ENCODE results near the gene FILIP1.

Gene FILIP1

GRCh38 chr6:75350156-75350555 is 143.4 kb downstream of the FILIP1 start:
- Histone ChIP-seq H3K4me3 (ENCODE audit: insufficient read depth, low read depth, low read length, poor library complexity, severe bottlenecking) (no peak overlapping the region), H3K27me3 (replicated peaks; ENCODE audit: control insufficient read depth, insufficient read depth, low read length, poor library complexity, severe bottlenecking) (no peaks in the 10 kb centered on the region), H3K4me1 (ENCODE audit: control insufficient read depth, insufficient read depth, low read length, poor library complexity, severe bottlenecking) (no peaks in the 10 kb centered on the region), H3K27ac (ENCODE audit: insufficient read depth, low read length, poor library complexity, severe bottlenecking) (no peak overlapping the region), H3K9me3 (ENCODE audit: control insufficient read depth, low read length) (no peaks in the 10 kb centered on the region), H3K36me3 (ENCODE audit: control insufficient read depth, insufficient read depth, low read length) (no peaks in the 10 kb centered on the region)
- no peak for DNase-seq

- H3K27me3 ChIP-seq (replicated peaks; ENCODE audit: control insufficient read depth, insufficient read depth, low read length, poor library complexity, severe bottlenecking) = no peaks in the 10 kb centered on the region
- no peak for DNase-seq
- H3K36me3 ChIP-seq (ENCODE audit: control insufficient read depth, insufficient read depth, low read length) = no peaks in the 10 kb centered on the region
- no peak overlapping the region for H3K4me3 ChIP-seq (ENCODE audit: insufficient read depth, low read depth, low read length, poor library complexity, severe bottlenecking)
- no peak overlapping the region for H3K27ac ChIP-seq (ENCODE audit: insufficient read depth, low read length, poor library complexity, severe bottlenecking)
- H3K4me1 ChIP-seq (ENCODE audit: control insufficient read depth, insufficient read depth, low read length, poor library complexity, severe bottlenecking) = no peaks in the 10 kb centered on the region
- no peaks in the 10 kb centered on the region for H3K9me3 ChIP-seq (ENCODE audit: control insufficient read depth, low read length)
Measured at GRCh38 chr6:75349262-75349984, 144.2 kb downstream of the FILIP1 start.

DNA sequence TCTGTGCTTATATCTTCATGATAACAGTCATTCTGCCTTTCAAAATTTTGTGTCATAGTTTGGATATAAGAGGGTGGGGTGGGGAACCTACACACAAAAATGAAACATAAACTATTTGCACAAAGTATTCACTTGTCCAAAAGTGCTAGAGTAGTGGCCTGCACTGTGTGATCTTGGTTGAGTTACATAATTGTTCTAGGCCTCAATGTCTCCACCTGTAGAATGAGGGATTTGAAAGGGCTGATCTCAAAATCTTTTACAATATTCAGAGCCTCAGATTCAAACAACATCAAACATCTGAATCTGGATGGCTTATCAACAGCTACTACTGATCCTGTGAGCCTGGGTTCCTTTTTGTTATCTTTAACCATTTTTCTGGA is 144.7 kb downstream of the FILIP1 start:
- Histone ChIP-seq H3K27ac (ENCODE audit: insufficient read depth, low read length, poor library complexity, severe bottlenecking) (no peak overlapping the region), H3K4me3 (ENCODE audit: insufficient read depth, low read depth, low read length, poor library complexity, severe bottlenecking) (no peak overlapping the region), H3K9me3 (ENCODE audit: control insufficient read depth, low read length) (no peaks in the 10 kb centered on the region), H3K36me3 (ENCODE audit: control insufficient read depth, insufficient read depth, low read length) (no peaks in the 10 kb centered on the region), H3K27me3 (replicated peaks; ENCODE audit: control insufficient read depth, insufficient read depth, low read length, poor library complexity, severe bottlenecking) (no peaks in the 10 kb centered on the region), H3K4me1 (ENCODE audit: control insufficient read depth, insufficient read depth, low read length, poor library complexity, severe bottlenecking) (no peaks in the 10 kb centered on the region)
- DNase-seq = no peak

DNA sequence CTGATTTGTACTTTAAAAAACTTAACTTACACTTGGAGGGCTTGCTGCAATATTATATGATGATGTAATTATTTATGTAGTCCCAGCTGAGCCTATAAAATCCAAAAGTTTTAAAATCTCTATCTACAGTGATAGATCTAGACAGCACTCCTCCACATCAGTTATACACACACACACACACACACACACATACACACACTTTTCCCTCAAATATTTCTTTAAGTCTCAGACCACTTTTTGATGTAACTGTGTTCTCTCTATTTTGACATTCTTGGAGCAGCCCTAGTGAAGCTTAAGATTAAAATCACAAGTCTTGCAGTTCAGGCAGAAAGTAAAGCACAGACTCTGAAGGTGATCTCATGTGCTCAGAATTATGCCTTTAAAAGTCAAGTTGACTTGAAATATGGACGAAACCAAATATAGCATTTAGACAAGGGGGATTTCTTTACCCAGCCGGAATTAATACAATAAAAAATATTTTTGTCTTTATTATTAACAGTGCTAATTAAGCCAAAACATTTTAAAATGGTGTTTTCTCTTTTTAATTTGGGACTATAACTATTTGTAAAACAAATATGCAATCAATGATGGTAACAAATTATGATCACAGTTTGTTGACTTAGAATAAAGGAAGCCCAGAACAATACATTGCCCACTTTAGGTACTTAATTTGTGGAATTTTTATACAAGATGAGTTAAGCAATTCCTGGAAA is 145.5 kb downstream of the FILIP1 start:
- H3K27ac ChIP-seq (ENCODE audit: insufficient read depth, low read length, poor library complexity, severe bottlenecking) = no peak overlapping the region
- H3K36me3 ChIP-seq (ENCODE audit: control insufficient read depth, insufficient read depth, low read length) = no peaks in the 10 kb centered on the region
- no peak overlapping the region for H3K4me3 ChIP-seq (ENCODE audit: insufficient read depth, low read depth, low read length, poor library complexity, severe bottlenecking)
- no peaks in the 10 kb centered on the region for H3K4me1 ChIP-seq (ENCODE audit: control insufficient read depth, insufficient read depth, low read length, poor library complexity, severe bottlenecking)
- no peaks in the 10 kb centered on the region for H3K27me3 ChIP-seq (replicated peaks; ENCODE audit: control insufficient read depth, insufficient read depth, low read length, poor library complexity, severe bottlenecking)
- no peaks in the 10 kb centered on the region for H3K9me3 ChIP-seq (ENCODE audit: control insufficient read depth, low read length)
- no peak for DNase-seq

DNA sequence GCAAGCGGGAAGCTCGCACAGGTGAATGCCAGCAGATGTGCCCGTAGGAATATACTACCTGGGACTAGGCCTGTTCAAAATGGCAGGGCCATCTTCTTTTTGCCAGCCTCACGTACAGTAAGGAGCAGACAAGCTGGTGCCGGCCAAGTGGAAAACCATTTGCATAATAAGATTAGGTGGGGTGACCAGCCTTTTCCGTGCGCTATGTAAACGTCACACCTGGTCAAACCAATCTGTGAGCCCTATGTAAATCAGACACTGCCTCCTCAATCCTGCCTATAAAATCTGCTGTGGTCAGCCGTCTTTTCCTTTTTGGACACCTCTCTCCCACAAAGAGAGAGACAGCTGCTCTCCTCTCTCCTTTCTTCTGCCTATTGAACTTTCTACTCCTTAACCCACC is 148.2 kb downstream of the FILIP1 start:
- Histone ChIP-seq H3K9me3 (ENCODE audit: control insufficient read depth, low read length) (no peaks in the 10 kb centered on the region), H3K4me1 (ENCODE audit: control insufficient read depth, insufficient read depth, low read length, poor library complexity, severe bottlenecking) (no peaks in the 10 kb centered on the region), H3K4me3 (ENCODE audit: insufficient read depth, low read depth, low read length, poor library complexity, severe bottlenecking) (no peak overlapping the region), H3K27ac (ENCODE audit: insufficient read depth, low read length, poor library complexity, severe bottlenecking) (no peak overlapping the region), H3K36me3 (ENCODE audit: control insufficient read depth, insufficient read depth, low read length) (no peaks in the 10 kb centered on the region), H3K27me3 (replicated peaks; ENCODE audit: control insufficient read depth, insufficient read depth, low read length, poor library complexity, severe bottlenecking) (no peaks in the 10 kb centered on the region)
- no peak for DNase-seq

- no peak overlapping the region for H3K27ac ChIP-seq (ENCODE audit: insufficient read depth, low read length, poor library complexity, severe bottlenecking)
- H3K36me3 ChIP-seq (ENCODE audit: control insufficient read depth, insufficient read depth, low read length) = no peaks in the 10 kb centered on the region
- no peaks in the 10 kb centered on the region for H3K9me3 ChIP-seq (ENCODE audit: control insufficient read depth, low read length)
- H3K27me3 ChIP-seq (replicated peaks; ENCODE audit: control insufficient read depth, insufficient read depth, low read length, poor library complexity, severe bottlenecking) = no peaks in the 10 kb centered on the region
- no peak overlapping the region for H3K4me3 ChIP-seq (ENCODE audit: insufficient read depth, low read depth, low read length, poor library complexity, severe bottlenecking)
- no peak for DNase-seq
- H3K4me1 ChIP-seq (ENCODE audit: control insufficient read depth, insufficient read depth, low read length, poor library complexity, severe bottlenecking) = no peaks in the 10 kb centered on the region
Measured at GRCh38 chr6:75344455-75344854, 149.1 kb downstream of the FILIP1 start.

- H3K4me1 ChIP-seq (ENCODE audit: control insufficient read depth, insufficient read depth, low read length, poor library complexity, severe bottlenecking) = no peaks in the 10 kb centered on the region
- H3K36me3 ChIP-seq (ENCODE audit: control insufficient read depth, insufficient read depth, low read length) = no peaks in the 10 kb centered on the region
- no peak overlapping the region for H3K4me3 ChIP-seq (ENCODE audit: insufficient read depth, low read depth, low read length, poor library complexity, severe bottlenecking)
- H3K27ac ChIP-seq (ENCODE audit: insufficient read depth, low read length, poor library complexity, severe bottlenecking) = no peak overlapping the region
- no peaks in the 10 kb centered on the region for H3K27me3 ChIP-seq (replicated peaks; ENCODE audit: control insufficient read depth, insufficient read depth, low read length, poor library complexity, severe bottlenecking)
- H3K9me3 ChIP-seq (ENCODE audit: control insufficient read depth, low read length) = no peaks in the 10 kb centered on the region
- DNase-seq = no peak
Measured at GRCh38 chr6:75344021-75344420, 149.6 kb downstream of the FILIP1 start.

DNA sequence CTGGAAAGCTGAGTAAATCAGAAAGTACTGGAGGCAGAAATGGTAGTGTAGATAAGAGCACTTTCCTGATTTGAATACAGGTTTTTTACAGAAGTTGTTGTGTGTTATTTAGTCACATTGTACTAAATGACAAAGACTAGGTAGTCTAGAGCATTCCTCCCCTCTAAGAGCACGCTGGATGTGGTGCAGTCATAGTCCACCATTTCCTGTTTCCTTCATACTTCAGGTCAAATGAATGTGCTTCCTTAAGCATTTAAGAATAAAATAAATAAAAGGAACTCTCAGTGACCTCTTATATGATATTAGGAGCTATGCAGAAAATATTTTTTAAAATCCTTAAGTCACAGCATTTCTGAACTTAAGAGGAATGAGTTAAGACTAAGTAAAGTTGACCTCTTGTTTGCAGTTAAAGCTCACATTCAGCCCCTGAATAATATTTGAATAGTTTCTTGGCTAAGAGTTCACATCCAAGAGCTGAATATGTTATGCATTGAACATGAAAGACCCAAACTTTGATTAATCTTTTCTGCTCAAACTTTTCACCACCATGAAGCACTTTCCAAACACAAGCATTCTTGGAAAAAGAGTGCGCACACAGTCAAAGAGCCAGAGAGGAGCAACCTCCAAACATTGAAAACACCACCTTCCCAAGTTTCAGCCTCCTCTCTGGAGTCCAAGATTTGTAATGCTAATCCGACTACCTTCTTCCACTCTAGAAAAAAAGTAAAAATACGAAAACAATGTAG is 155.6 kb downstream of the FILIP1 start:
- Histone ChIP-seq H3K27ac (ENCODE audit: insufficient read depth, low read length, poor library complexity, severe bottlenecking) (no peak overlapping the region), H3K36me3 (ENCODE audit: control insufficient read depth, insufficient read depth, low read length) (no peaks in the 10 kb centered on the region), H3K4me3 (ENCODE audit: insufficient read depth, low read depth, low read length, poor library complexity, severe bottlenecking) (no peak overlapping the region), H3K4me1 (ENCODE audit: control insufficient read depth, insufficient read depth, low read length, poor library complexity, severe bottlenecking) (no peaks in the 10 kb centered on the region), H3K27me3 (replicated peaks; ENCODE audit: control insufficient read depth, insufficient read depth, low read length, poor library complexity, severe bottlenecking) (no peaks in the 10 kb centered on the region), H3K9me3 (ENCODE audit: control insufficient read depth, low read length) (no peaks in the 10 kb centered on the region)
- no peak for DNase-seq

GRCh38 chr6:75334266-75335040 is 159.1 kb downstream of the FILIP1 start:
- H3K9me3 ChIP-seq (ENCODE audit: control insufficient read depth, low read length) = no peaks in the 10 kb centered on the region
- no peak overlapping the region for H3K27ac ChIP-seq (ENCODE audit: insufficient read depth, low read length, poor library complexity, severe bottlenecking)
- H3K36me3 ChIP-seq (ENCODE audit: control insufficient read depth, insufficient read depth, low read length) = no peaks in the 10 kb centered on the region
- no peaks in the 10 kb centered on the region for H3K27me3 ChIP-seq (replicated peaks; ENCODE audit: control insufficient read depth, insufficient read depth, low read length, poor library complexity, severe bottlenecking)
- H3K4me3 ChIP-seq (ENCODE audit: insufficient read depth, low read depth, low read length, poor library complexity, severe bottlenecking) = no peak overlapping the region
- no peaks in the 10 kb centered on the region for H3K4me1 ChIP-seq (ENCODE audit: control insufficient read depth, insufficient read depth, low read length, poor library complexity, severe bottlenecking)
- no peak for DNase-seq

Measured in effector memory CD4-positive, alpha-beta T cell (primary cell).